ENCODE measurements around the gene HRH3. TPM values are rescaled to one million over a fixed set of nuclear protein-coding genes. Genes with fewer than 3 reads are reported as not detected.
A peak's percentile ranks its signal among the peaks of the same experiment; 100 is the strongest.

HRH3 gene
- total RNA-seq, 2 experiments from 2014 or later, result not detected

GRCh38 chr20:62258499-62259293 lies 38.6 kb upstream of the HRH3 start:
- intact Hi-C loops (cut with DNase I, micrococcal nuclease), result no loop called here
- peaks cover 8% of the 10 kb centered on the region for H3K36me3 Mint-ChIP-seq (ENCODE audit: low read depth)
- no peaks in the 10 kb centered on the region for H3K27me3 Mint-ChIP-seq
- H3K9me3 Mint-ChIP-seq (ENCODE audit: low read depth), result no peaks in the 10 kb centered on the region
- DNase-seq (no peak), ATAC-seq (no peak)
- CTCF ChIA-PET, result interaction anchor here (1.2 kb wide), 1 partner anchor 13 kb away, joined by 4 read pairs; no protein-coding TSS in a partner anchor
- H3K4me3 Mint-ChIP-seq, result no peak overlapping the region
- H3K27ac Mint-ChIP-seq, result no peak overlapping the region
- POLR2A ChIA-PET, result no interaction called here
- peaks cover 3% of the 10 kb centered on the region for H3K4me1 Mint-ChIP-seq

GRCh38 chr20:62255976-62256375 lies 35.9 kb upstream of the HRH3 start:
- Mint-ChIP-seq H3K36me3 (ENCODE audit: low read depth) (peaks cover 9% of the 10 kb centered on the region), H3K9me3 (ENCODE audit: low read depth) (no peaks in the 10 kb centered on the region), H3K27me3 (no peaks in the 10 kb centered on the region), H3K4me3 (no peak overlapping the region), H3K27ac (no peak overlapping the region), H3K4me1 (peaks cover 7% of the 10 kb centered on the region)
- intact Hi-C loops (cut with DNase I, micrococcal nuclease), result no loop called here
- ATAC-seq (no peak), DNase-seq (no peak)
- POLR2A ChIA-PET, result no interaction called here
- CTCF ChIA-PET, result no interaction called here

- ChIA-PET CTCF (interaction anchor here (0.6 to 0.9 kb wide), 2 partner anchors 29 to 255 kb away, joined by 3 read pairs; no protein-coding TSS in a partner anchor), POLR2A (no interaction called here)
- Mint-ChIP-seq H3K4me3 (no peak overlapping the region), H3K36me3 (ENCODE audit: low read depth) (peaks cover 4% of the 10 kb centered on the region), H3K27me3 (no peaks in the 10 kb centered on the region), H3K27ac (no peak overlapping the region), H3K4me1 (peaks cover 12% of the 10 kb centered on the region), H3K9me3 (ENCODE audit: low read depth) (no peaks in the 10 kb centered on the region)
- ATAC-seq (no peak), DNase-seq (no peak)
- intact Hi-C loops (cut with DNase I, micrococcal nuclease), result no loop called here
Observed at GRCh38 chr20:62254021-62254724, 34.1 kb upstream of the HRH3 start.

GRCh38 chr20:62253398-62253797 lies 33.3 kb upstream of the HRH3 start:
- ATAC-seq (peak; percentile 60), DNase-seq (no peak)
- no peaks in the 10 kb centered on the region for H3K9me3 Mint-ChIP-seq (ENCODE audit: low read depth)
- ChIA-PET CTCF (no interaction called here), POLR2A (no interaction called here)
- no peak overlapping the region for H3K27ac Mint-ChIP-seq
- intact Hi-C loops (cut with DNase I, micrococcal nuclease), result no loop called here
- no peaks in the 10 kb centered on the region for H3K27me3 Mint-ChIP-seq
- H3K4me1 Mint-ChIP-seq, result peaks cover 12% of the 10 kb centered on the region
- H3K4me3 Mint-ChIP-seq, result no peak overlapping the region
- H3K36me3 Mint-ChIP-seq (ENCODE audit: low read depth), result peaks cover 4% of the 10 kb centered on the region

GRCh38 chr20:62252342-62252966 lies 32.4 kb upstream of the HRH3 start:
- no peak overlapping the region for H3K4me3 Mint-ChIP-seq
- POLR2A ChIA-PET, result no interaction called here
- peak overlapping the region; percentile 42 for H3K27ac Mint-ChIP-seq
- intact Hi-C loops (cut with DNase I, micrococcal nuclease), result no loop called here
- peaks cover 12% of the 10 kb centered on the region for H3K4me1 Mint-ChIP-seq
- DNase-seq, result no peak
- CTCF ChIA-PET, result no interaction called here
- H3K27me3 Mint-ChIP-seq, result no peaks in the 10 kb centered on the region
- no peaks in the 10 kb centered on the region for H3K9me3 Mint-ChIP-seq (ENCODE audit: low read depth)
- H3K36me3 Mint-ChIP-seq (ENCODE audit: low read depth), result peaks cover 4% of the 10 kb centered on the region
- ATAC-seq, result no peak

- H3K27me3 Mint-ChIP-seq, result no peaks in the 10 kb centered on the region
- no peak for DNase-seq
- no peak overlapping the region for H3K27ac Mint-ChIP-seq
- no peak overlapping the region for H3K4me3 Mint-ChIP-seq
- ChIA-PET POLR2A (no interaction called here), CTCF (no interaction called here)
- H3K36me3 Mint-ChIP-seq (ENCODE audit: low read depth), result peaks cover 4% of the 10 kb centered on the region
- H3K4me1 Mint-ChIP-seq, result peaks cover 24% of the 10 kb centered on the region
- intact Hi-C loops (cut with DNase I, micrococcal nuclease), result no loop called here
- no peak for ATAC-seq
- no peaks in the 10 kb centered on the region for H3K9me3 Mint-ChIP-seq (ENCODE audit: low read depth)
Observed at GRCh38 chr20:62248890-62249560, 28.9 kb upstream of the HRH3 start.

GRCh38 chr20:62246872-62247652 lies 27.0 kb upstream of the HRH3 start:
- Mint-ChIP-seq H3K4me3 (no peak overlapping the region), H3K27me3 (no peaks in the 10 kb centered on the region), H3K27ac (no peak overlapping the region), H3K36me3 (ENCODE audit: low read depth) (no peaks in the 10 kb centered on the region), H3K9me3 (ENCODE audit: low read depth) (no peaks in the 10 kb centered on the region), H3K4me1 (peaks cover 22% of the 10 kb centered on the region)
- ATAC-seq (no peak), DNase-seq (no peak)
- intact Hi-C loops (cut with DNase I, micrococcal nuclease), result no loop called here
- CTCF ChIA-PET, result interaction anchor here (0.6 kb wide), 1 partner anchor 30 kb away, joined by 4 read pairs; no protein-coding TSS in a partner anchor
- POLR2A ChIA-PET, result interaction anchor here (0.7 kb wide), 1 partner anchor 744 kb away, joined by 4 read pairs; no protein-coding TSS in a partner anchor

- ChIA-PET CTCF (interaction anchor here (0.6 kb wide), 1 partner anchor 30 kb away, joined by 4 read pairs; no protein-coding TSS in a partner anchor), POLR2A (no interaction called here)
- DNase-seq (no peak), ATAC-seq (no peak)
- Mint-ChIP-seq H3K27ac (no peak overlapping the region), H3K36me3 (ENCODE audit: low read depth) (peaks cover 1% of the 10 kb centered on the region), H3K9me3 (ENCODE audit: low read depth) (no peaks in the 10 kb centered on the region), H3K27me3 (no peaks in the 10 kb centered on the region), H3K4me1 (peaks cover 29% of the 10 kb centered on the region), H3K4me3 (no peak overlapping the region)
- intact Hi-C loops (cut with DNase I, micrococcal nuclease), result no loop called here
Observed at GRCh38 chr20:62246431-62246830, 26.4 kb upstream of the HRH3 start.

GRCh38 chr20:62245911-62246280 lies 25.8 kb upstream of the HRH3 start:
- Mint-ChIP-seq H3K27me3 (no peaks in the 10 kb centered on the region), H3K36me3 (ENCODE audit: low read depth) (peaks cover 1% of the 10 kb centered on the region), H3K4me3 (no peak overlapping the region), H3K9me3 (ENCODE audit: low read depth) (no peaks in the 10 kb centered on the region), H3K27ac (no peak overlapping the region), H3K4me1 (peaks cover 31% of the 10 kb centered on the region)
- DNase-seq, result no peak
- intact Hi-C loops (cut with DNase I, micrococcal nuclease), result no loop called here
- POLR2A ChIA-PET, result no interaction called here
- CTCF ChIA-PET, result no interaction called here
- no peak for ATAC-seq

GRCh38 chr20:62244644-62245108 lies 24.6 kb upstream of the HRH3 start:
- ATAC-seq (no peak), DNase-seq (no peak)
- Mint-ChIP-seq H3K9me3 (ENCODE audit: low read depth) (no peaks in the 10 kb centered on the region), H3K36me3 (ENCODE audit: low read depth) (peaks cover 1% of the 10 kb centered on the region), H3K4me3 (no peak overlapping the region), H3K27ac (no peak overlapping the region), H3K27me3 (no peaks in the 10 kb centered on the region), H3K4me1 (peaks cover 37% of the 10 kb centered on the region)
- intact Hi-C loops (cut with DNase I, micrococcal nuclease), result no loop called here
- CTCF ChIA-PET, result no interaction called here
- POLR2A ChIA-PET, result no interaction called here

Measured in activated CD4-positive, alpha-beta T cell treated with anti-CD3 and anti-CD28 coated beads for 36 hours (primary cell).